ENCODE data around the gene OGDH.

DNA sequence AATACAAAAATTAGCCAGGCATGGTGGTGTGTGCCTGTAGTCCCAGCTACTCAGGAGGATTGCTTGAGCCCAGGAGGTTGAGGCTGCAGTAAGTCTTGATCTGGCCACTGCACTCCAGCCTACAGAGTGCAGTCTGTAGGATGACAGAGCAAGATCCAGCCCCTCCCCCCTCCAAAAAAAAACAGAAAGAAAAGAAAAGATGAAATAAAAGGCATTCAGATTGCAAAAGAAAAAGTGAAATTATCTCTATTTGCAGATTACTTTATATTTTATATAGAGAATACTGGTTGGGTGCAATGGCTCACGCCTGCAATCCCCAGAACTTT is 121.5 kb downstream of the OGDH start:
- TF ChIP-seq, protein P1, sequence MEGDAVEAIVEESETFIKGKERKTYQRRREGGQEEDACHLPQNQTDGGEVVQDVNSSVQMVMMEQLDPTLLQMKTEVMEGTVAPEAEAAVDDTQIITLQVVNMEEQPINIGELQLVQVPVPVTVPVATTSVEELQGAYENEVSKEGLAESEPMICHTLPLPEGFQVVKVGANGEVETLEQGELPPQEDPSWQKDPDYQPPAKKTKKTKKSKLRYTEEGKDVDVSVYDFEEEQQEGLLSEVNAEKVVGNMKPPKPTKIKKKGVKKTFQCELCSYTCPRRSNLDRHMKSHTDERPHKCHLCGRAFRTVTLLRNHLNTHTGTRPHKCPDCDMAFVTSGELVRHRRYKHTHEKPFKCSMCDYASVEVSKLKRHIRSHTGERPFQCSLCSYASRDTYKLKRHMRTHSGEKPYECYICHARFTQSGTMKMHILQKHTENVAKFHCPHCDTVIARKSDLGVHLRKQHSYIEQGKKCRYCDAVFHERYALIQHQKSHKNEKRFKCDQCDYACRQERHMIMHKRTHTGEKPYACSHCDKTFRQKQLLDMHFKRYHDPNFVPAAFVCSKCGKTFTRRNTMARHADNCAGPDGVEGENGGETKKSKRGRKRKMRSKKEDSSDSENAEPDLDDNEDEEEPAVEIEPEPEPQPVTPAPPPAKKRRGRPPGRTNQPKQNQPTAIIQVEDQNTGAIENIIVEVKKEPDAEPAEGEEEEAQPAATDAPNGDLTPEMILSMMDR (conservative IDR thresholded peaks at IDR 0.05) = no peak
- no peak for TF ChIP-seq ZFX (IDR thresholded peaks at IDR 0.05)
